HG03558 (cell line): ENCODE data around the gene DAP.
A peak's percentile ranks its signal among the peaks of the same experiment; 100 is the strongest.
"Not testable (repeated sequence)": the region's sequence is repeated elsewhere in the genome, so short reads cannot be mapped to it uniquely, and the experiment has no call there.

ENCODE experiments used
- ATAC-seq: cut with Tn5 transposase; IDR thresholded peaks from one replicate; pipeline ENCODE4 v1.9.1; 2021; ENCODE audit warnings: moderate number of reproducible peaks; ENCODE audit not compliant: unreplicated experiment; ENCODE audit errors: extremely low read depth

Gene DAP, protein sequence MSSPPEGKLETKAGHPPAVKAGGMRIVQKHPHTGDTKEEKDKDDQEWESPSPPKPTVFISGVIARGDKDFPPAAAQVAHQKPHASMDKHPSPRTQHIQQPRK

DNA sequence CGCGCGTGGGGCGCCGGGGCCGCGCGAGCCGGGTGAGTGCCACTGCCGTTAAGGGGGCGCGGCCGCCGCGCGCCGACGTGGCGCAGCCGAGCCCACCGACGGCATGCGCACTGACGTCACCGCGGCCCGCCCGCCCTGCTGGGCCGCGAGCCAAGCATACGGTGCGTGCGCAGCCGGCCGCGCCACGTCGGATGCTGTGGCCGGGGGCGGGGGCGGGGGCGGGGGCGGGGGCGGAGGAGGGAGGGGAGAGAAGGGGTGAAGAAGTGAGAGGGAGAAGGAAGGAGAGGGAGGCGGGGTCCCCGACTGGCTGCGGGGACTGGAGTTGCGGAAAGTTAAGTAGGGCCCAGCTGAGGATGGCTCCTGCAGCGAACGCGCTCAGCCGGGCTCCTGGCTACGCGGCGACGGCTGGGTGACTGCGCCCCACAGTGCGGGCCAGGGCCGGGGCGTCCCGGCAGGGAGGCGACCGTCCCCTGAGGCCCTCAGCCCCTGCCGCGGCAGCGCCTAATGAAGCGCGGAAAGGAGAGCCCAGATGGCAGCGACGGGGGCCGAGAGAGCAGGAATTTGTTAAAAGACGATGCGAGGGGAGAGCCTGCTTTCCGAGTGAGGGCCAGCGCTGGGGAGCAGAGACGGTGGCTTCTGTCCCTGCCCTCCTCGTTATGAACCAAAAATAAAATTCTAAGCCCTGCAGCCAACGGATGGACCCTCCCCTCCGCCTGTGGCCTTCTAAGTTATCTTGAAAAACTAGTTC lies at the start of gene DAP:
Gene DAP (minus strand): TSS at position 50 of the 748 bp plus-strand sequence. CDS start 166 bp downstream, outside the sequence.
- ATAC-seq: peak; percentile 39

DNA sequence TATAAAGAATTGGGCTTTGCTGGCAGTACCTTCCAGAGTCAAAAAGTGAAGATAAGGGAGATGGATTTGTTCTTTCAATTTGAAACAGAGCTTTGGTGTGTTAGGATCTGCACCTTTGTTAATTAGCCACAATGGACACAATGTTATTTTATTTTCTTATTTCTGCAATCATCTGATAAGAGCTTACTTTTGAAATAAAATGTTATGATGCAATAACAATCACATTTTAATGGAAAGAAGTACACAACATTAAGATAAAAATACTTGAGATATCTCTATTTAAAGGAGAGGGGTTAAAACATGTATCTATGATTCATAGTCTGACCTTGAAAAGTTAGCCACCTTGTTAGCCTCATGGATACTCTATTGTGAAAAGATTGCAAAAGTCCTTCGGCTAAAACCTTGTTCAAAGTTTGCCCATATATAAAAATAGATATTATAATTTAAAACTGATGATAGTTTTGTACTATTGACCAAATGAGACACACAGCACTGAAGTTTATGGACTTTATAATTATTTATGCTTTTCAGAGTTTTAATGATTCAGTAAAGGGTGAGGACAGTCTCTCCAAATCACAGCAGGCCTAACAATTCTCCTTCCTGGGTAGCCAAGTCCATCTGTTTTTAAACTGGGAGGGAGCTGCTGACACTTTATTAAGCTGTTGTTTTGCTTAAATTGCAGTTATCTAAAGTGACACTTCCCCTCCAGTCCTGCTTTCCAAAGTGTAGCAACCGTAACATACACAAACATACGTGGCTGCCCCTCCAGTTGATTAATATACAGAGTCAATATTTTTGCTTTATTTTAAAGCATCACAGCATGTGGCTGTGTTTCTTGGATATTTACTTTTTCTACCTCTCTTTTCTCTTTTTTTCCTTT lies 47.6 kb upstream of the DAP start:
- ATAC-seq: no peak

DNA sequence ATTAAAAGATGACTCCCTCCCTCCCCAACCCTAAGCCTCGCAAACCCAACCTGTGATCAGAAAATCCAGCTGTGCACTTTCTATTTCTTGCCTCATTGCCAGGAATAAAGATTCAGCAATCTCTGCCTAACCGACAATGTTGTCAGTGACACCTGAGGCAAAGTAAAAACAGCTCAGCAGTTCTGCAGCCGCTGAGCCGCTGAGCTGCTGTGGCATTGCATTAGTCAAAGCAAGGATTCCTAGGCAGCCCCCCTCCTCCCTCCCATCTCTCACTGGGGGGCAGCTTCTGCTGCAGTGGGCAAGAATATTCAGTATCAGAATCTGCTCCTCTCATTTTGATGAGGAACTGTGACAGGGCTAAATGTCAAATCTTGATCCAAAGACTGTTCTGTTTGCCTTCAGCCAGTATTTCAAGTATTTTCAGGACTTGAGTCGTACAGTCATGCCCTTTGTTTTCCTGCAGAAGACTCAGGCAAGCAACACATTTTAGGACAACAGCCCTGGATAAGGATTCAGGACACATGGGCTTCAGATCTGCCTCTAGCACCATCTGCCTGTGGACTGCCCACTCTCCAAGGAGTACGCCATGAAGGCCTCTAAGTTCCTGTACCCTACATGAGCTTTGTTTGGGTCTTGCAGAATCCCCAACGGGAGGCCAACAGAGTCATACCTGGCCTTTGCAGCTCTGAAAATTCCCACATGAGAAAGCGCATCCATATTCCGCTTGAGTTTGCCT lies 41.1 kb upstream of the DAP start:
- ATAC-seq: no peak

DNA sequence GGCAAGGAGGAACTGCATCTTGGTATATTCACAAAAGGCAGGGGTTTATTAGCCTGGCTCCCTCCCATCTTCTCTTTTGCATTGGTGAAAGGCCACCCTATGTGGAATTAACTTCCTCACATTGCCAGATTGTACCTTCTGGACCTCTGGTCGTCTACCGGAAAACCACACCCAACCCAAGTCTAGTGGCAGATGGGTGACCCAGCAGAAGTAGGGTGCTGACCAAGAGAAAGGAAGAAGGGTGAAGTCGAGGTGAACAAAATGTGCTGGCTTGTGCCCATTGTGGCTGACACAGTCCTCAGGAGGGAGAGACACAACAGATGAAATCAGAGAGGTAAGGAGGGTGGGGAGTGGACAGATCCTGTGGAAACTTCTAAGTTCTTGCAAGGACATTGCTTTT lies 39.8 kb upstream of the DAP start:
- no peak for ATAC-seq

DNA sequence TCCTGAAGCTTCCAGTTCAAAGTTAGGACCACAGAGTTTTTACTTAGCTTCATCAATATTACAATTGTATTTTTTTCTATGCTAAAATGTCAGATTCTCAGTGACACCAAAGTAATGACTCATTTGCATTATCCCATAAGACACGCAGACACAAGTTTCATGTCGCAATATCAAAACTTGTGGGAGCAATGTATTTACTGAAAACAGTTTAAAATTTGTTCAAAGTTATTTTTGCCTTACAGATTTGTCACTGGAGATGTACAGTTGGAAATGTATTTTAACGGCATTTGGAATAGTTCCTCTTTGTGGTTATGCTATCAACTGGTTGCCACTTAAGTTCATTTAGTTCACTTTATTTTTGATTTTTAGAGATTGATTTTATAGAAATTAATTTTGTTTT lies 36.2 kb upstream of the DAP start:
- ATAC-seq: no peak

DNA sequence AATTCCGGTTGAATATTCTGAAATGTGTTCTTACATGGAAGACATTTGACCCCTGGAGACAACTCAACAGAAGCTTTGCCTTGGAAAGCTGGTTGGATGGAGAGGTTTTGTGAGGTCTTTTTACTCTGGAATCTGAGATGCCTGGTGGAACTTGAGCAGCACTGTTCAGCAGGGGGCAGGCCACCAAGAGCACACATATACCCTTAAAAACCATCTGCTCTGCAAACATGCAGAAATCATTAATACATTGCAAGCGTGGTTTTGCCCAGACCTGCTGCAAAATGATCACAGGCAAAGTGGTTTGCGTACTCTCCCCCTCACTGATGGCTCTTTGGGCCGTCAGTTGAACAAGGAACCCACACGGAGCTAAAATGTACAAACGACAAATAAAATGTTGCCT lies 32.8 kb upstream of the DAP start:
- no peak for ATAC-seq

DNA sequence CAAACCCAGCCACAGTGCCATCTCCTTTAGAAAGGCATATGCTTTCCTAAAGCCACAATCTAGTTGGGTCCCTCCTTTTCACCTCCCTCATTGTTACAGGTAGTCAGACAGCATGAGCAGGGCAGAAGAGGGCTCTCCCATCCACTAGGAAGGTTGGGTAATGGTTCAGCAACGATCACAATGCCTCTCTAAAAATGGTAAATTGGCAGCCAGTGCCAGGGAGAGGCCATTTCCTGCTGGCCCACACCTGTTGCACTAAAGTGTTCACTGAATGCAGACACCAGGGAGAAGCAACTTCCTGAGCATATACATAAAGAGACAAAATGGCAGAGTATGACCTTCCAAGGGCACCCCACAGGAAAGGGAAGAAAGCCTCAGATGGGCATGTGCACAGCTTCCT lies 31.3 kb upstream of the DAP start:
- ATAC-seq: no peak

DNA sequence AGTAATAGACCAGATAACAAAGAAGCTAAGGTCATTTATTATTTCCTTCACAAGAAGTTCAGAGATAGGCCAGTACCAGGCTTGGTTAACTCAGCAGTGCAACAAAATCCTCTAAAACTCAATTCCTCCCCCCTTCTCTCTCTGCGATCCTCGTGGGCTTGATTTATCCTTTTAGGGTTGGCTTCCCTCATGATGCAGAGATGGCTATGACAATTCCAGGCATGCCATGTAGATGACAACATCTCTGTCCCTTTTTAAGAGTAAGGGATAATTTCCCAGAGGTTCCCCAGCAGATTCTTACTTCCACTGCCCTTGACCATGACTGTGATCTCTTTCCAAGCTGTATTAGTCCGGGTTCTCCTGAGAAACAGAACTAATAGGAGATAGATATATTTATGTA lies 28.7 kb upstream of the DAP start:
- ATAC-seq: no peak

DNA sequence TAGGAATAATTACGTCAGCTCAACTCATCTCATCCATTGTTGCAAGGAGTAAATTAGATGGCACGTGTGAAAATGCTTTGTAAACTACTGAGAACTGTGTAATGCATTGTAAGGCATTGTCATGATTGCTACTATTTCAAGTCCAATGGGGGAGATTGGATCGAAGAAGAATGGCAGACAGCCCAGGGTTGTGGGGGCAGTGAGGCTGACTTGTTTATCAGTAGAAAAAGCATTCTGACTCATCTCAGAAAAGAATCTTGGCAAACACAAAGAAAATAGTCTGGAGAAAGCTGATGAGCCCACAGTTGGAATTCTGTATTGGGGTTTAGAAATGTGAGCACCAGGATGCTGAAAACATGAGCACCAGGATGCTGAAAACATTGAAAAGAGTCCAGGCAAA lies 28.0 kb upstream of the DAP start:
- no peak for ATAC-seq

DNA sequence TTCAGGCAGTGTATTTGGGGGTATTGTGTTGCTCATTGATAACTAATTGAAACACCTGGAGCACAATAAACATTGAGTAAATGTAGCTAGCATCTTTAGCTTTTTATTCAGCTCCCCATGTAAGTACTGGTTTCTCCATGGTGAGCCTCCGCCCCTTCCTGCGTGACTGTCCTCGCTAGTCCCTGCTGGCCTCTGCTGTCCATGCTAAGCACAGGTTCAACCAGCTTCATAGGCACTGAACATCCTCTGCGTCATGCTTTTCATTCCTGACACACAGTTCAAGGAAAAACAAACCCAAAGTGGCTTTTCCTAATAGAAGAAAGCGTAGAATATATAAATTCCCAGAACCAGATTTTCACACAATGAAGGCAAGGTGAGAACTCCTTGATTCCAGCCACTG lies 27.3 kb upstream of the DAP start:
- no peak for ATAC-seq

DNA sequence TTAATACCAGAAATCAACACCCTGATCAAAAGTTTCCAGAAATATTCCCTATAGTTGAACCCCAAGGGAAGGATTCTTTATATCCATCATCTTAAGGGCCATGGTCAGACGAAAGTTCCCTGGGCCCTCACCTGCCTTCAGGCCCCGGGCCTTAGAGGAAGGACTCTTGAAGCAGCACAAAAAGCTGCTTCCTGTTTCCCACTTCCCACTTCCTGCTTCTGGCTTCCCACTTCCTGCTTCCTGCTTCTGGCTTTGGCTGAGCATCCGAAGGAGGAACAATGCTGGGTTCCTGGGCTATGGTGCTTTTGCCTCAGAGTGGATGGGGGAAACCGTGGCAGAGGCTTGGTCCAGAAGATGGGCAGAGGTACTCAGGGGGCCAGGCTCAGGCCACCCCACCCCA lies 25.8 kb upstream of the DAP start:
- no peak for ATAC-seq

DNA sequence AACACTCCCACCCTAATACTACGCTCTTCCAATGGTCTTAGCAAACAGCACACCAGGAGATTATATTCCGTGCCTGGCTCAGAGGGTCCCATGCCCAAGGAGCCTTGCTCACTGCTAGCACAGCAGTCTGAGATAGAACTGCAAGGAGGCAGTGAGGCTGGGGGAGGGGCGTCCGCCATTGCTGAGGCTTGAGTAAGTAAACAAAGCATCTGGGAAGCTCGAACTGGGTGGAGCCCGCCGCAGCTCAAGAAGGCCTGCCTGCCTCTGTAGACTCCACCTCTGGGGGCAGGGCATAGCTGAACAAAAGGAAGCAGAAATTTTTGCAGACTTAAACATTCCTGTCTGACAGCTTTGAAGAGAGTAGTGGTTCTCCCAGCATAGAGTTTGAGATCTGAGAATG lies 19.2 kb upstream of the DAP start:
- ATAC-seq: not testable (repeated sequence)

DNA sequence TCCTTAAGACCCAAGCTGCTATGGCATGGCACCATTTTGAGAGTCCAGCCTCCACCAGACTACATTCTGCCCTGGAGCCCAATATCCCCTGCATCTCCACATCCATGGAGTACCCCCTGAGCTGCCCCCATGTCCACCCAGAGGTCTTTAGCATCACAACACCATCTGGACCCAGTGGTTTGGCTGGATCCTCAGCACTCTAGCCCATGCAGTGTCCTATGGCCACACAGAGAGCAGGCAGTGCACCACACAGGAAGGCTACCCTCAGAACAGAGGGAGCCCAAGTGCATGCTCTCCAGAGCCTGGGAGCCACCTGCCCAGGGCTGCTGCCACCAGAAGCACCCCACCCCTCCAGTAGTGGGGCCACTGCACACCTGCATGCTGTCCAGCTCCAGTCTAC lies 18.6 kb upstream of the DAP start:
- no peak for ATAC-seq

DNA sequence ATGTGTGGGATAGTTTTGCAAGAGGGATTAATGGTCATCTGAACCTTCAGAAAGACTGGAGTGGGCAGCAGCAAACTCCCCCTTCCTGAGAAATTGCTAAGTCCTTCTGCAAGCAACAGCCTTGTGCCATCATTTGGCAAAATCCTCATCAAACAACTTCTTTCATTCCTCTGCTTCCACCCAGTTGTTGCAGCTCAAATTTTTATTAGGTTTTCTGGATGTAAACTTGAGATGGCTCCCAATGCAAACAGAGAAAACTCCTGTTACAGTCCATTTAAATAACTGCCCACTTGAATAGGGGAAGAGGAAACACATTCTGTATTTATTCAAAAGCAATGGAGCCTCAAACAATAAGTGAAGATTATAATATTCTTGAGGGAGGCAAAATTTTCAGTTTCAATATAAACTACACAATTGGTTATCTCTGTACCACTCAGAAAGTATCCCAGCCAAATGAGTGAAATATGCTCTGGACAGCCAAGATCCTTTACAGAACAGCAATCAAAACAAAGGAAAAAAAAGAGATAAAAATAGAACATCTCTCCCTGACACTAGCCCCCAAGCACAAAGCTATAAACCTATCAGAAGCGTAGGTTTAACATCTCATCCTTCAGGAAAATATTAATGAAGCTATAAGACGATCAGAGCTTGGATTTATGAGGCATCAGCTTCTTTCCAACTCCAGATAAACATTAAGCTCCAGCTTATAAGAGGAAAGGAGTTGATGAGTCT lies 17.3 kb upstream of the DAP start:
- ATAC-seq: no peak

DNA sequence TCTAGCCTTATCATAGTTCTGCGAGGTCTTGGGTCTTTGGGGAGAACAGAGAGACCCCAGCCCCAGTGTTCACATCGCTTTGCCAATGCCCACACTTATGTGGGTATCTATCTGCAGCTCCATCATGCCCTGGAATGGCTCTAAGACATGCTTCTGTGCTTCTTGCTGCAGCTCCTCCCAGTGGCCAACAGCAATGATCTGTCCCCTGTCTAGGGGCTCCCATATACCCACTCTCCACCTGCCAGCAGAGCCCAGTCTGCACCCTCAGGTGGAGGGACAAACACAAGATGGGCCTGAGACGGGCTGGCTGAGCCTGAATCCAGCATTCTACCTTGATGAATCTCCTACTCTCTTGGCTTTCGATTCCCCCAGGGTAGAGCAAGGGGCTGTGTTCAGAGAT lies 14.6 kb upstream of the DAP start:
- no peak for ATAC-seq

DNA sequence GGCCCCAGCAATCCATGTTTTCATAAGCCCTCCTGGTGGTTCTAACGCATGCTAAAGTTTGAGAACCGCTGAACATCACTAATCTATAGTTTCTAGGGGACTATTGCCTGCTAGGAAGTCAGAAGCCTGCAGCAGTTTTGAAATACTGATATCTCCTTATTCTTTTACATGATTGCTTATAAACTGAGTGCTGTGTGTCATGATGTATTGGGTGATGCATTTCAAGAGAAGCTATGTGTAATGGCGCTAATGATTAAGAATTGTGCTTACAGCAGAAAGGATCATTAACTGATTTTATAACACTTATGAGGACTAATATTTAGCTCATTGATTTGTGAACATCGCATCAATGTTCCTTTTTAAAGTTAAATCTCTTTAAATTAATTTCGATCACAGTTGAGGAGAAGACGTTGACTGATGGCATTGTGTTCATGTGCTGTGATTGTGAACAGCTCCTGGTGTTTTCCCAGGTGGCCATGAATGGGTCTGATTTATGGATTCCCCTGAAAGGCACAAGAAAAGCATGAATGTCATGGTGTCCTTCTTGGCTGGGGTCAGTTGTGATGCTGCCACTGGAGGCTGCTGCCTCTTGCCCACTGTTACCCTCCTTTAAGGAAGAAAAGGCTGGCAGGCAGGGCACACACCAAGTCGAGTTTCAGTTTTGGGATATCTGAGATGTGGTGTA lies 12.0 kb upstream of the DAP start:
- no peak for ATAC-seq

DNA sequence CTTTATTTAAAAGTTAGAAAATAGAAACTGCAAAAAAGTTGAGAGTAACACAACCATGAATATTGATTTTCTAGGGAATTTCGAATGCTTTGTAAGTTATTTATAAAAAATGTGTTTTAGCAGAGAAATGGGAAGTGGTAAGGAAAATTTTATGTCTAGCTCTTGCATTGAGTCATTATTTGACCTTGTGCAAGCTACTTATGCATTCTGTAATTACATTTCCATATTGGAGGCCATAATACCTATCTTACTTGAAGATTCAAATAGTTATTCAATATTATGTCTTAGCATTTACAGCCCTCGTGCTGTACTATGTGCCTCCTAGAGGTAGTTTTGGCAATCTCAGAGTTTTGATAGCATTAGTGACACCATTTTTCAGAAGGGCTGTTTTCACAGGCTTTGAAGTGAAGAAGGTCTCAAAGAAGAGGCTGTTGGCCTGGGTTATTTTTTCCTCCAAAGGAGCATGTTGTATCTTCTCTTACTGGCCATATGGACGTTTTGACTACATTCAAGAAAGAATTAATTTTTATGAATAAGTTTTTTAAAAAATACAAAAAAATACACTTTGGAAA lies 7.4 kb upstream of the DAP start:
- no peak for ATAC-seq

DNA sequence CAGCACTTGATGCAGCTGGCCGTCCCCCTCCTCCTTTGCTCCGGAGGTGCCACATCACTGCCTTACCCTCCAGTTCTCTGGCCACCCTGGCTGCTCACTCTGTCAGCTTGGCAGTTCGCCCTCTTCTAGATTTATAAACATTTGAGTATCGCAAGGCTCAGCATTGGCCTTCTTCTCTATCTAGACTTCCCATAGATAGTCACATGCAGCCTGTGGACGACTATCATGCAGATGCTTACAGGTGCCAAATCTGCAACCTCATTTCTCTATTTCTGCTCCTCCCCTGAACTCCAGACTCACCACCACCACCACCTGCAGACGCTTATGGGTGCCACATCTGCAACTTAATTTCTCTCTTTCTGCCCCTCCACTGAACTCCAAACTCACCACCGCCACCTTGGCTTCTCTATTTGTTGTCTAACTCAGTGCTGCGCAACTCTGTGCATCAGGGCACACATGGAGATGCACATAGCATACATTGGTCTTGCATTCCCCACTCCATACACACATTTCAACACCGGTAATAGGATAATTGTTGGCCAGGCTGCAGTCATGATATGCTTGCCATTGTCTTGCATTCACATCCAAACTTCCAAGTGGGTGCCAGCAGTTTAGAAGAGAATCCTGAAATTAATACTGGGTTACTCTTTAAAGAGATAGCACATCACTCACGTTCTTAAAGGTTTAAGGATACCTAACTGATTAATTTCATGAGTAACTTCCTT lies 1.9 kb upstream of the DAP start:
- no peak for ATAC-seq
